IMR-90 (cell line): ENCODE results near the gene STARD6. TPM values are rescaled to one million over a fixed set of nuclear protein-coding genes. Genes with fewer than 3 reads are reported as not detected.

ENCODE experiments used
- ATAC-seq: fragments of 200-7000 bp; cut with Tn5 transposase; 2 replicates; pipeline ENCODE4 v1.9.1; 2020; ENCODE audit warnings: low read depth, mild to moderate bottlenecking, moderate library complexity
- BruUV-seq: library from RNA; stranded (reverse); fragments of 400-500 nt; replicated peaks from 2 replicates; lab custom pipeline; 2021; lab: Mats Ljungman, UMichigan
- CTCF ChIA-PET: fragments of 300-600 bp; formaldehyde crosslinking; extraction: SDS; loops from one replicate; lab custom pipeline; 2021; ENCODE audit warnings: antibody characterized with exemption; lab: Yijun Ruan, JAX
- POLR2A ChIA-PET: fragments of 300-600 bp; sonication (Branson Sonifier 250); formaldehyde crosslinking; loops from one replicate; lab custom pipeline; 2022; ENCODE audit warnings: antibody characterized with exemption; ENCODE audit not compliant: unreplicated experiment; lab: Charles Lee
- DNase-seq: peaks from one replicate; pipeline ENCODE4 v3.0.0; 2013
- H2AFZ ChIP-seq: replicated peaks from 2 replicates; pipeline ENCODE3; 2013; ENCODE audit warnings: low read length, mild to moderate bottlenecking; ENCODE audit not compliant: poor library complexity
- H2AK5ac ChIP-seq: 2 replicates; pipeline ENCODE4 v1.6.1; 2013; ENCODE audit warnings: low read depth, low read length, inconsistent platforms
- H2AK9ac ChIP-seq: replicated peaks from 2 replicates; pipeline ENCODE3; 2013; ENCODE audit warnings: mild to moderate bottlenecking, low read depth, low read length, moderate library complexity; ENCODE audit not compliant: poor library complexity
- H2BK120ac ChIP-seq: 2 replicates; pipeline ENCODE4 v1.6.1; 2013; ENCODE audit warnings: low read depth, low read length, inconsistent platforms
- H2BK15ac ChIP-seq: 3 replicates; pipeline ENCODE4 v1.6.1; 2013; ENCODE audit warnings: low read depth, low read length, inconsistent platforms
- H2BK20ac ChIP-seq: 2 replicates; pipeline ENCODE4 v1.6.1; 2013; ENCODE audit warnings: low read depth, mild to moderate bottlenecking, inconsistent platforms, low read length, moderate library complexity
- H2BK5ac ChIP-seq: 2 replicates; pipeline ENCODE4 v1.6.1; 2013; ENCODE audit warnings: mild to moderate bottlenecking, low read depth, low read length, inconsistent platforms; ENCODE audit not compliant: poor library complexity, severe bottlenecking
- H3K14ac ChIP-seq: replicated peaks from 2 replicates; pipeline ENCODE4 v1.6.1; 2013; ENCODE audit warnings: low read depth, low read length, inconsistent platforms
- H3K18ac ChIP-seq: 2 replicates; pipeline ENCODE4 v1.6.1; 2013; ENCODE audit warnings: low read depth, low read length, control low read depth
- H3K23ac ChIP-seq: 2 replicates; pipeline ENCODE4 v1.6.1; 2013; ENCODE audit warnings: low read depth, low read length, inconsistent platforms
- H3K27ac ChIP-seq: 2 replicates; pipeline ENCODE4 v1.5.1; 2013; ENCODE audit warnings: mild to moderate bottlenecking, control low read depth, low read length; ENCODE audit not compliant: insufficient read depth
- H3K27me3 ChIP-seq: 2 replicates; pipeline ENCODE4 v1.6.1; 2013; ENCODE audit warnings: low read length; ENCODE audit not compliant: control insufficient read depth, insufficient read depth
- H3K36me3 ChIP-seq: 2 replicates; pipeline ENCODE4 v1.6.1; 2013; ENCODE audit warnings: low read length, mixed read lengths; ENCODE audit not compliant: control insufficient read depth, insufficient read depth
- H3K4ac ChIP-seq: 2 replicates; pipeline ENCODE4 v1.6.1; 2013; ENCODE audit warnings: low read depth, low read length, inconsistent platforms
- H3K4me1 ChIP-seq: 2 replicates; pipeline ENCODE4 v1.6.1; 2013; ENCODE audit warnings: low read length, mixed read lengths; ENCODE audit not compliant: control insufficient read depth, insufficient read depth
- H3K4me2 ChIP-seq: 2 replicates; pipeline ENCODE4 v1.6.1; 2013; ENCODE audit warnings: low read depth, mild to moderate bottlenecking, control low read depth, low read length, moderate library complexity
- H3K4me3 ChIP-seq: 2 replicates; pipeline ENCODE4 v1.5.1; 2013; ENCODE audit warnings: low read depth, mild to moderate bottlenecking, control low read depth, low read length, moderate library complexity; ENCODE audit not compliant: insufficient read depth
- H3K56ac ChIP-seq: 2 replicates; pipeline ENCODE4 v1.6.1; 2013; ENCODE audit warnings: low read length, inconsistent platforms; ENCODE audit not compliant: insufficient read depth; ENCODE audit errors: extremely low read depth
- H3K79me1 ChIP-seq, 2 experiments: 2 replicates each; pipeline ENCODE4 v1.6.1; 2013; ENCODE audit warnings: low read length in 2 of 2, inconsistent platforms in 1 of 2, low read depth in 1 of 2
- H3K9ac ChIP-seq: 2 replicates; pipeline ENCODE4 v1.6.1; 2013; ENCODE audit warnings: low read depth, low read length, control low read depth
- H3K9me1 ChIP-seq: 2 replicates; pipeline ENCODE4 v1.6.1; 2013; ENCODE audit warnings: low read length, inconsistent platforms; ENCODE audit not compliant: insufficient read depth
- H3K9me3 ChIP-seq: 2 replicates; pipeline ENCODE4 v1.6.1; 2013; ENCODE audit warnings: low read length; ENCODE audit not compliant: control insufficient read depth, insufficient read depth
- H4K20me1 ChIP-seq: 2 replicates; pipeline ENCODE4 v1.6.1; 2013; ENCODE audit warnings: low read length, inconsistent platforms; ENCODE audit not compliant: insufficient read depth
- H4K5ac ChIP-seq: 2 replicates; pipeline ENCODE4 v1.6.1; 2013; ENCODE audit warnings: mild to moderate bottlenecking, low read depth, low read length, control low read depth
- H4K8ac ChIP-seq, 2 experiments: 2 replicates each; pipeline ENCODE4 v1.6.1; 2013; ENCODE audit warnings: low read depth in 2 of 2, low read length in 2 of 2, control low read depth in 1 of 2, inconsistent platforms in 1 of 2
- H4K91ac ChIP-seq: 2 replicates; pipeline ENCODE4 v1.6.1; 2013; ENCODE audit warnings: low read depth, low read length, inconsistent platforms; ENCODE audit not compliant: insufficient read depth
- BHLHE40 ChIP-seq: fragments of 150-350 bp; IDR thresholded peaks from 2 replicates; pipeline ENCODE4 v1.6.1; 2016; ENCODE audit warnings: mild to moderate bottlenecking, low read depth, low read length
- CEBPB ChIP-seq: IDR thresholded peaks from 2 replicates; pipeline ENCODE4 v1.6.1; 2012; ENCODE audit warnings: low read depth, low read length, improper control_type of control experiment
- CHD1 ChIP-seq: IDR thresholded peaks from 2 replicates; pipeline ENCODE4 v1.6.1; 2012; ENCODE audit warnings: low read depth, low read length, improper control_type of control experiment
- FOS ChIP-seq: fragments of 150-350 bp; IDR thresholded peaks from 2 replicates; pipeline ENCODE4 v1.6.1; 2016; ENCODE audit warnings: low read depth, low read length
- MAFK ChIP-seq: IDR thresholded peaks from 2 replicates; pipeline ENCODE4 v1.6.1; 2012; ENCODE audit warnings: low read depth, low read length, improper control_type of control experiment
- MAZ ChIP-seq: IDR thresholded peaks from 2 replicates; pipeline ENCODE4 v1.6.1; 2012; ENCODE audit warnings: low read depth, mild to moderate bottlenecking, low read length, improper control_type of control experiment, moderate library complexity, borderline replicate concordance
- MXI1 ChIP-seq: IDR thresholded peaks from 2 replicates; pipeline ENCODE4 v1.6.1; 2012; ENCODE audit warnings: low read depth, mild to moderate bottlenecking, low read length, moderate library complexity, borderline replicate concordance
- NFE2L2 ChIP-seq: fragments of 150-350 bp; IDR thresholded peaks from 2 replicates; pipeline ENCODE4 v1.6.1; 2016; ENCODE audit warnings: low read depth, mild to moderate bottlenecking, low read length
- POLR2A ChIP-seq: IDR thresholded peaks from 2 replicates; pipeline ENCODE4 v1.6.1; 2012; ENCODE audit warnings: mild to moderate bottlenecking, low read depth, low read length
- RAD21 ChIP-seq: IDR thresholded peaks from 2 replicates; pipeline ENCODE4 v1.6.1; 2012; ENCODE audit warnings: low read length, improper control_type of control experiment
- RCOR1 ChIP-seq: IDR thresholded peaks from 2 replicates; pipeline ENCODE4 v1.6.1; 2012; ENCODE audit warnings: mild to moderate bottlenecking, low read length, improper control_type of control experiment; ENCODE audit not compliant: insufficient replicate concordance
- RFX5 ChIP-seq: IDR thresholded peaks from 2 replicates; pipeline ENCODE4 v1.8.0; 2012; ENCODE audit warnings: low read depth, mild to moderate bottlenecking, low read length, moderate library complexity
- SMC3 ChIP-seq: fragments of 150-350 bp; IDR thresholded peaks from 2 replicates; pipeline ENCODE4 v1.6.1; 2016; ENCODE audit warnings: low read depth, mild to moderate bottlenecking, antibody characterized with exemption, low read length, moderate library complexity
- USF2 ChIP-seq: fragments of 150-350 bp; IDR thresholded peaks from 2 replicates; pipeline ENCODE4 v1.6.1; 2017; ENCODE audit warnings: mild to moderate bottlenecking, antibody characterized with exemption, low read length, low read depth
- WGBS, 2 experiments: methylation state at CpG; one replicate each; pipeline versions ENCODE4 v1.1.5 to v1.1.7; 2013; ENCODE audit warnings: missing lambda C conversion rate in 2 of 2; ENCODE audit not compliant: insufficient read length in 1 of 2; ENCODE audit errors: extremely low coverage in 2 of 2; 5-methylcytosine and 5-hydroxymethylcytosine counted together
- dilution Hi-C: fragments of 300-500 bp; cut with HindIII; formaldehyde crosslinking; loops from one replicate; pipeline ENCODE4 v1.14.3; 2018; ENCODE audit warnings: low sequenced_read_pairs; ENCODE audit not compliant: unreplicated experiment
- in situ Hi-C: fragments of 300-500 bp; cut with MboI; formaldehyde crosslinking; loops from 3 replicates; pipeline ENCODE4 v1.14.3; 2019; ENCODE audit warnings: low sequenced_read_pairs, inconsistent platforms, mixed read lengths
- intact Hi-C: fragments of 100-400 bp; cut with micrococcal nuclease; formaldehyde crosslinking; loops from 2 replicates; pipeline ENCODE4 v1.10.0; 2022
- polyA plus RNA-seq, 3 experiments: library from polyadenylated mRNA; depleted of rRNA; stranded (reverse); fragments of >200 nt; gene quantifications; 2 replicates each; pipeline ENCODE4 v1.2.3, GENCODE V29; 2012; ENCODE audit warnings: low replicate concordance in 1 of 3
- total RNA-seq: library from RNA; depleted of rRNA; stranded (reverse); fragments of >200 nt; gene quantifications from 2 replicates; pipeline ENCODE4 v1.2.3, GENCODE V29; 2012
- TF ChIP-seq, protein P1 (sequence below): fragments of 150-350 bp; IDR thresholded peaks from 2 replicates; pipeline ENCODE4 v1.6.1; 2016; ENCODE audit warnings: low read depth, mild to moderate bottlenecking, low read length, moderate library complexity, borderline replicate concordance
- TF ChIP-seq, protein P2 (sequence below): conservative IDR thresholded peaks from 2 replicates; pipeline ENCODE4 v1.5.1; 2012; ENCODE audit warnings: mild to moderate bottlenecking, low read depth, low read length, improper control_type of control experiment

STARD6 gene
- total and polyA plus RNA-seq, 2 of the 4 experiments (the other 2 are of a cell fraction) = not detected

DNA sequence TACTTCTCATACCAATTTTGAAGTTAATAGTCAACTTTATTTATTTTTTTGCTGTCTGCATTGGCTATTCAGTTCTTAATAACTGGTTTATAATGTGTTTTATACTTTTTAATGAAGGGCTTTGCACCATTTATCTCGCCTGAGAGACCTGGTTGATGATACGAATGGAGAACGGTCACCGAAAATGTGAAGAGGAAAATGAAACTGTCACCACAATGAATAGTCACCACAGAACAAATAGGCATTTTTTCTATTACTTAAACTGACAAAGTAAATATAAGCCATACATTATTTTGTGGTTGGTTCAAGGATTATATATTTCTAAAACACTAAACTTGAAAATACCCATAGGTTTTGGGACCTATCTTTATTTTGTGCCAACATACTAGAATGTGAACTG lies 20.4 kb upstream of the STARD6 start:
- no peak overlapping the region for H4K5ac ChIP-seq
- H4K20me1 ChIP-seq = no peaks in the 10 kb centered on the region
- no CpG with 5 or more reads among the region's 4 CpGs for WGBS, 2 experiments
- H3K79me1 ChIP-seq = no peaks in the 10 kb centered on the region
- H4K8ac ChIP-seq = no peak overlapping the region
- no peak for TF ChIP-seq POLR2A
- TF ChIP-seq CEBPB = no peak
- no peak for TF ChIP-seq RFX5
- TF ChIP-seq, protein P1, sequence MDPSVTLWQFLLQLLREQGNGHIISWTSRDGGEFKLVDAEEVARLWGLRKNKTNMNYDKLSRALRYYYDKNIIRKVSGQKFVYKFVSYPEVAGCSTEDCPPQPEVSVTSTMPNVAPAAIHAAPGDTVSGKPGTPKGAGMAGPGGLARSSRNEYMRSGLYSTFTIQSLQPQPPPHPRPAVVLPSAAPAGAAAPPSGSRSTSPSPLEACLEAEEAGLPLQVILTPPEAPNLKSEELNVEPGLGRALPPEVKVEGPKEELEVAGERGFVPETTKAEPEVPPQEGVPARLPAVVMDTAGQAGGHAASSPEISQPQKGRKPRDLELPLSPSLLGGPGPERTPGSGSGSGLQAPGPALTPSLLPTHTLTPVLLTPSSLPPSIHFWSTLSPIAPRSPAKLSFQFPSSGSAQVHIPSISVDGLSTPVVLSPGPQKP = no peak
- TF ChIP-seq CHD1 = no peak
- TF ChIP-seq MAFK = no peak
- TF ChIP-seq MAZ = no peak
- no peak for TF ChIP-seq BHLHE40
- no peak for TF ChIP-seq MXI1
- no peak for TF ChIP-seq RCOR1
- TF ChIP-seq SMC3 = no peak
- no peak for TF ChIP-seq NFE2L2
- TF ChIP-seq USF2 = no peak
- TF ChIP-seq, protein P2, sequence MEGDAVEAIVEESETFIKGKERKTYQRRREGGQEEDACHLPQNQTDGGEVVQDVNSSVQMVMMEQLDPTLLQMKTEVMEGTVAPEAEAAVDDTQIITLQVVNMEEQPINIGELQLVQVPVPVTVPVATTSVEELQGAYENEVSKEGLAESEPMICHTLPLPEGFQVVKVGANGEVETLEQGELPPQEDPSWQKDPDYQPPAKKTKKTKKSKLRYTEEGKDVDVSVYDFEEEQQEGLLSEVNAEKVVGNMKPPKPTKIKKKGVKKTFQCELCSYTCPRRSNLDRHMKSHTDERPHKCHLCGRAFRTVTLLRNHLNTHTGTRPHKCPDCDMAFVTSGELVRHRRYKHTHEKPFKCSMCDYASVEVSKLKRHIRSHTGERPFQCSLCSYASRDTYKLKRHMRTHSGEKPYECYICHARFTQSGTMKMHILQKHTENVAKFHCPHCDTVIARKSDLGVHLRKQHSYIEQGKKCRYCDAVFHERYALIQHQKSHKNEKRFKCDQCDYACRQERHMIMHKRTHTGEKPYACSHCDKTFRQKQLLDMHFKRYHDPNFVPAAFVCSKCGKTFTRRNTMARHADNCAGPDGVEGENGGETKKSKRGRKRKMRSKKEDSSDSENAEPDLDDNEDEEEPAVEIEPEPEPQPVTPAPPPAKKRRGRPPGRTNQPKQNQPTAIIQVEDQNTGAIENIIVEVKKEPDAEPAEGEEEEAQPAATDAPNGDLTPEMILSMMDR = no peak
- no peak for TF ChIP-seq FOS
- TF ChIP-seq RAD21 = no peak
- H2BK15ac ChIP-seq = no peak overlapping the region
- no peak overlapping the region for H2BK5ac ChIP-seq
- H3K9me3 ChIP-seq = no peaks in the 10 kb centered on the region
- H4K91ac ChIP-seq = no peak overlapping the region
- H3K18ac ChIP-seq = no peak overlapping the region
- ChIA-PET CTCF (no interaction called here), POLR2A (no interaction called here)
- H2AK9ac ChIP-seq = no peak overlapping the region
- no peak overlapping the region for H3K4me2 ChIP-seq
- no peak overlapping the region for H3K23ac ChIP-seq
- no peak overlapping the region for H3K4me3 ChIP-seq
- no peaks in the 10 kb centered on the region for H3K9me1 ChIP-seq
- no TSS peak for BruUV-seq
- no peak overlapping the region for H3K56ac ChIP-seq
- dilution Hi-C loops = no loop called here
- no peaks in the 10 kb centered on the region for H3K27me3 ChIP-seq
- H2AK5ac ChIP-seq = no peak overlapping the region
- H2AFZ ChIP-seq = no peak overlapping the region
- no peak overlapping the region for H3K9ac ChIP-seq
- DNase-seq (no peak), ATAC-seq (no peak)
- H2BK20ac ChIP-seq = no peak overlapping the region
- H3K4me1 ChIP-seq = no peaks in the 10 kb centered on the region
- no peak overlapping the region for H2BK120ac ChIP-seq
- H3K4ac ChIP-seq = no peak overlapping the region
- H3K27ac ChIP-seq = no peak overlapping the region
- in situ Hi-C loops = no loop called here
- no peaks in the 10 kb centered on the region for H3K36me3 ChIP-seq
- H3K14ac ChIP-seq = no peak overlapping the region
- intact Hi-C loops = no loop called here
